NCI-H82 (cell line): ENCODE data around the gene ARHGEF2.
A peak's percentile ranks its signal among the peaks of the same experiment; 100 is the strongest.

Source experiments
- DNase-seq: peaks from one replicate; lab custom pipeline; 2025; lab: John Stamatoyannopoulos, UW

ARHGEF2 gene

DNA sequence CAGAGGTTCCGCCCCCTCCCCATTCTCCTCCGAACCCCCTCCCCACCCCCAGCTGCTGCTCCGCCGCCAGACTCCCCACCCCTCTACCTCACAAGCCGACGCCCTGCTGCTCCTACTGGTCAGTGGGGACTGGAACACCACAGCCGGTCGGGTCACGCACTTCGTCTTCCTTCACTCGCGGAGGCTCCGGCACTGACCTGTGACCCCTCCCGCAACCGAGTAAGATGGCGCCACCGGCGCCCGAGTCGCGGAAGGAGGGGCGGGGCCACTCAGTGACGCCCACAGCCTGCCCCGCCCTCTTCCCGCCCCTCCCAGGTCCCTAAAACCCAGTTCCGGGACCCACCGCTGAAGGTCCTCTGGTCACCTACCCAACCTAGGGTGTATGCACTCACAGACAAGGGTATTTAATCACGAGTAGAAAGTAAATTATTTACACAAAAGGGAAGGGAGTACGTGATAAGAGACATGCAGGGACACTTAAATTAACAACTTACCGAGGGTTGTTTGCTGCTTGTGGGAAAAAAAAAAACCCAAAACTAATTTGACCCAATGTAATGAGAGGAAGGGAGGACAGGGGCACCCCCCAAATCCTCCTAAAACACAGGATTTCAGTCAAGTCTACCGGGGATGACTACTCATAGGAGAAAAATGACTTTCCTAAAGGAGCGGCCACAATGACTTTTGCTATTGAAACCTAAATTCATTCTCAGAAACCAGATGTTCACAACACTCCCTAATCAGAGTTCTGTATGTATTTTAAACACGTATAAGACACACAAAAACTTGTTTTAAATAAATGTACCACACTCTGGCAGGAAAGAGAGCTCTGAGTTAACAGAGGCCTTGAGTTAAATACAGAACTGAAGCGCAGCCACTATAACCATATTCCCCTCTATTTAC, 66.9 kb downstream of the ARHGEF2 start, which contains the start of gene RIT1:
Gene RIT1, minus strand, starts transcription at position 194 of the 900 bp plus-strand sequence. CDS start 588 bp downstream, outside the sequence.
- DNase-seq, result peak; percentile 95

DNA sequence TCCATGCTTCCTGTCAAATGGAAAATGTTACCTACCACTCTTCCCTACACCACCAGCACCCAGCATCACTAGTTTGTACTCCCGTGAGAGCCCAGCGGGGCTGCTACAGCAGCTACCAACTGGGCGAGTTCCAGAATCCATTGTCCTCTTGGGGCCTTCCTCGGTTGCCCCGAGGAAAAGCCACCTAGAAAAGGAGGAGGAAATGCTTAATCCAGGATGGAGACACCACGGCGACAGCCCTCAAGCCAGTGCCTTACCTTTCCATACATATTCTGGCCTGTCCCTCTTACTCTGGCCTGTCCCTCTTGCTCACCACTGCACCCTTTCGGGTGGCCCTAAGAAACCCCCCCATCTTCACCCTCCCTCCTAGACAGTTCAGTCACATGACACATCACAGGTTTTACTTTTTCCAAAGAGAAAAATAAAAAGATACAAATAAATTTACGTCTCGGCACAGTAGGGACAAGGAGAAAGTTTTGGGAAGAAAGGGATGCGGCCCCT, 67.7 kb downstream of the ARHGEF2 start:
- peak; percentile 66 for DNase-seq

DNA sequence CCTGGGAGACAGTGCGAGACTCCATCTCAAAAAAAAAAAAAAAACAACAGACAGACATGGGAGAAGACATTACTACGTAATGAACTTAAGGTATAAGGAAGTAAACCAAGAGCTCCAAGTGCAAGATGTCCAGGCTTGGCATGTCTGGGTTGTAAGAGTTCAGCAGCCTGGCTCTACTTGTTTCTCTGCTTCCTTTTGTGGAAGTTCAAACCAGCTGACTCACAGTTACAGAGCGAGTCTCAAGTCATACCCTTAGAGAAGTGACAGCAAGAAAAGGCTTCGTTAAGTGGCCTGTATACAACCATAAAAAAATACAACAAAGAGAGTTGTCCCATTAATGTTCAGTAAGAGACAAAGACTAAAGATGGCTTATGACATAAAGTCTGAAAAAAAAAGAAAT, 68.5 kb downstream of the ARHGEF2 start:
- no peak for DNase-seq

DNA sequence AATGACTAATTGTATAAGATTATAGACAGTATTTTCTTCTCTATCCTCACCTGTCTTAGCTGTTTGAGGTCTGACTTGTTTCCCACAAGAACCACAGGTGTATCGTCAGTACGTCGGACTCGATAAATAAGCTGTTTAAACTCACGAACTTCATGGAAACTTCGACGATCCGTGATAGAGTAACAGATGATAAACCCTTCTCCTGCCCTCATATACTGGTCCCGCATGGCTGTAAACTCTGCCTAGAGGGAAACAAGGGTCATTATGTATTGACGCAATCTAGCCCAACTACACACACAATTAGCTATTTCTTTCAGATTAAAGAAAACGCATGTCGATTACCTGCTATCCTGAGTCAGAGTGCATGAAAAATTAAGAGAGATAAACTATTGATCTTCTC, 74.1 kb downstream of the ARHGEF2 start:
- DNase-seq, result no peak

DNA sequence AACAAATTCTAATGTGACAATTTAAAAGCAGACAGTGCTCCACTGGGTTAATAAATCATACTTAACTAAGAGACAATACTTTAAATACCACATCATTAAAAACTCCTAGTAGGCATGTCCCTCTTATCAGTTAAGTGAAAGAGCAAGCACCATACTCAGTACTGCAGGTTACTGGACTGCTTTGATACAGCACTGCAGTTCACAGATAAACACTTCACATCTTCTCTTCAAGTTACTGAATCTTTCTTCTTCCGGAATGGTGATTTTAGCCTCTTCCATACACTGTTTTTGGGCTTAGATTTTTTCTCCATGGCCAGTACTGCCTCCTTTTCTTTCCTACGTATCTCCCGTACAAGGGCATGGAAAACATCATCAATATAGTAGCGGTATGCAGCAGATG, 78.2 kb downstream of the ARHGEF2 start:
- no peak for DNase-seq

DNA sequence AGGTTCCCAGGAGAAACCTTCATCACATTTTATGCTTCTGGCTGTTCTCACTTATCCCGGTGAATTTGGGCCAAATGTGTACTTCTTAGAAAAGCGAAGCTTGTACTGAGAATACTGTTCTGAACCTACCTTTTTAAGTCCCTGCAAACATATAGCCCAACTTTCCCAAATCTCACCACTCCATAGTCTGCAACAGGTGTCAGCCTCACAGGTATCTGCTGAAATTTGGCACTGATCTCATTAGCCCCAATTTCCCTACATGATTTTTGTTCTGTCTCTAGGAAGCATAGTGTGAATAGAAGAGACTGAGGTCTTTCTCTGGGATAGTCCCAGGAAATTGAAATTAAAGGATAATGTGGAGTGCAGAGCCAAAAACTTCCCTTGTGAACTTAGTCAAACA, 78.7 kb downstream of the ARHGEF2 start:
- no peak for DNase-seq

DNA sequence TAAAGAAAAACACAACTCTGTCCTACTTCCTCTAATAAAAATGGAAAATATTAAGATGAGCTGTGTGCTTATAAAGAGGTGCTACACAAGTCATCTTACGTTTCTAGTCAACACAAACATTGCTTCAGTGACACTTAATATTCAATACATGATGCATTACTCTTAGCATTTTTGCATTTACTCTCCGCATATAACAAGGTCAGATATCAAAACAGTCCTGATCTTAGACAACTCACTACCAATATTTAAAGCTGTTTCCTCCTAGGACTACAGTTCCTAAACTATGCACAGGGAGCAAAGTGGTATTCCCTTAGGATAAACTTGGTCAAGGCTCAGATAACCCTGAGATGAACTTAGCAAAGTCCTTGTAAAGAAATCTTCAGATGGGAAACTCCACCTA, 79.5 kb downstream of the ARHGEF2 start:
- no peak for DNase-seq

DNA sequence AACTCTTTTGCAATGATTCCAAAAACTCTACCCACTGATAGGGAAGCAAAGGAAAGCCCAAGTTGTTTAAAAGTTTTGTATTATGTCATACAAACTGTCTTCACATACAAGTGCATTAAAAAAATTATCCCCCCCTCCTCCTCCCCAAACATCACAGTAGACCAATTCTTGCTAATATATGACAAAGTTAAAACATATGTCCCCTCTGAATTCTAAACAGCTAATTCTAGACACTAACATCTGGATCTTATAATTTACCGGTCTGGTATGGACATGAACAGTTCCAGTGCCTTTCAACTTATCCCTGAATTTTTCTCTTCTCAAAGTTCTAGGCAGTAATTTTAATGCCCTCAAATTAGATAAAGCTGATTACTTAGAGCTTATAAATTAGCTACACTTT, 80.6 kb downstream of the ARHGEF2 start:
- no peak for DNase-seq
